Activated CD4-positive, alpha-beta T cell treated with anti-CD3 and anti-CD28 coated beads, Interleukin-2, amount 10 ng/mL, durations not matched to agents 7 days and 5 days (primary cell): ENCODE data around the gene ZNF280A. TPM values are rescaled to one million over a fixed set of nuclear protein-coding genes. Genes with fewer than 3 reads are reported as not detected.
"Not testable (repeated sequence)": the region's sequence is repeated elsewhere in the genome, so short reads cannot be mapped to it uniquely, and the experiment has no call there.

Source experiments
- CTCF ChIA-PET: fragments of 350-600 bp; sonication (Branson Sonifier 250); formaldehyde crosslinking; loops from one replicate; lab custom pipeline; 2021; ENCODE audit warnings: antibody characterized with exemption; lab: Charles Lee
- POLR2A ChIA-PET: fragments of 350-600 bp; sonication (Branson Sonifier 250); formaldehyde crosslinking; loops from one replicate; lab custom pipeline; 2021; ENCODE audit warnings: antibody characterized with exemption; lab: Charles Lee
- DNase-seq: peaks from one replicate; pipeline ENCODE4 v3.0.0-alpha.2; 2020
- H3K27ac Mint-ChIP-seq: one replicate; pipeline ENCODE4 v1.8.0; 2021; ENCODE audit warnings: mild to moderate bottlenecking, moderate library complexity, mixed read lengths
- H3K27me3 Mint-ChIP-seq: one replicate; pipeline ENCODE4 v1.8.0; 2021; ENCODE audit warnings: mixed read lengths
- H3K36me3 Mint-ChIP-seq: one replicate; pipeline ENCODE4 v1.8.0; 2021; ENCODE audit warnings: low read depth, mixed read lengths
- H3K4me1 Mint-ChIP-seq: one replicate; pipeline ENCODE4 v1.8.0; 2021; ENCODE audit warnings: mixed read lengths
- H3K4me3 Mint-ChIP-seq: one replicate; pipeline ENCODE4 v1.8.0; 2021; ENCODE audit warnings: mild to moderate bottlenecking, moderate library complexity, mixed read lengths
- H3K9me3 Mint-ChIP-seq: one replicate; pipeline ENCODE4 v1.8.0; 2021; ENCODE audit warnings: mixed read lengths
- total RNA-seq, 2 experiments: library from RNA; stranded (reverse); gene quantifications; one replicate each; pipeline ENCODE4 v1.2.3, GENCODE V29; 2021

The ZNF280A gene
- total RNA-seq, 2 experiments from 2014 or later: not detected

GRCh38 chr22:22488736-22489135 is 31.3 kb downstream of the ZNF280A start:
- DNase-seq: no peak
- Mint-ChIP-seq H3K4me1 (no peaks in the 10 kb centered on the region), H3K36me3 (peaks cover 3% of the 10 kb centered on the region), H3K27me3 (no peaks in the 10 kb centered on the region), H3K9me3 (no peaks in the 10 kb centered on the region), H3K27ac (no peak overlapping the region), H3K4me3 (no peak overlapping the region)
- CTCF ChIA-PET: interaction anchor here (0.8 to 1.2 kb wide), 2 partner anchors 16 to 293 kb away, joined by 3 to 4 read pairs; no protein-coding TSS in a partner anchor
- POLR2A ChIA-PET: no interaction called here

DNA sequence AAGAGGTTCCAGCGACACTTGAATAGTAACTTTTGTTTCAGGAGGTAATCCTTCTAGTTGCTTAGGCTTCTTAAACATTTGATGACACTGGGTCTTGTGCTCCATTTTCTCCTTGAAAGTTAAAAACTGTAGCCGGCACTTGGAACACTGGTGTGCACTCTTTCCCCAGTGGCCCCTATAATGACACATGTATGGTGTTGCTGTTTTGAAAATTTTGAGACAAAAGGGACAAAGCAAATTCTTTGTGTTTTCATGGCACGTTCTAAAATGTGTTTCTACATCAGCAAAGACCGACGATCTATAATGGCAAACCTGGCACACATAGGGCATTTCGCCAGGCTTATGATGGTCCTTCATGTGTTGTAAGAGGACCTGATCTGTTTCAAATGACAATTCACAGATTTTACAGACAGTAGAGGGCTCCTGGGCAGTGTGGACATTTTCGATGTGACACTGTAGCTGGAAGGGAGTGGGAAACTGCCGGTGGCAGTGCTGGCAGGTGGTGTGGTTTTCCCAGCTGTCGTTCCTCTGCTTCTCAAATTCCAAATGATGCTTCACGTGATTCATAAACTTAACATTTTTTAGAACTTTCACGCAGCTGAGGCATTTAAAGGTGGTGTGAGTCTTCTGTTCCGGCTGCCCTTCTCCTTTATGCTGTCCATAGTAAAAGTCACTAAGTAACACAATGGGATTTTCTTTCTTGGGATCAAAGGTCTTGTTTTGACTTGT is 32.0 kb downstream of the ZNF280A start:
- H3K4me1 Mint-ChIP-seq: no peaks in the 10 kb centered on the region
- H3K27ac Mint-ChIP-seq: no peak overlapping the region
- no peaks in the 10 kb centered on the region for H3K9me3 Mint-ChIP-seq
- H3K4me3 Mint-ChIP-seq: no peak overlapping the region
- H3K27me3 Mint-ChIP-seq: no peaks in the 10 kb centered on the region
- POLR2A ChIA-PET: no interaction called here
- peaks cover 3% of the 10 kb centered on the region for H3K36me3 Mint-ChIP-seq
- CTCF ChIA-PET: interaction anchor here (1.2 kb wide), 1 partner anchor 292 kb away, joined by 3 read pairs; no protein-coding TSS in a partner anchor
- no peak for DNase-seq

GRCh38 chr22:22487059-22487458 is 33.0 kb downstream of the ZNF280A start:
- Mint-ChIP-seq H3K4me1 (no peaks in the 10 kb centered on the region), H3K36me3 (peaks cover 3% of the 10 kb centered on the region), H3K27me3 (no peaks in the 10 kb centered on the region), H3K9me3 (no peaks in the 10 kb centered on the region), H3K27ac (no peak overlapping the region), H3K4me3 (no peak overlapping the region)
- POLR2A ChIA-PET: no interaction called here
- DNase-seq: no peak
- CTCF ChIA-PET: no interaction called here

GRCh38 chr22:22486132-22486899 is 33.8 kb downstream of the ZNF280A start:
- peaks cover 3% of the 10 kb centered on the region for H3K36me3 Mint-ChIP-seq
- CTCF ChIA-PET: interaction anchor here (0.5 kb wide), 1 partner anchor 94 kb away, joined by 3 read pairs; no protein-coding TSS in a partner anchor
- POLR2A ChIA-PET: no interaction called here

DNA sequence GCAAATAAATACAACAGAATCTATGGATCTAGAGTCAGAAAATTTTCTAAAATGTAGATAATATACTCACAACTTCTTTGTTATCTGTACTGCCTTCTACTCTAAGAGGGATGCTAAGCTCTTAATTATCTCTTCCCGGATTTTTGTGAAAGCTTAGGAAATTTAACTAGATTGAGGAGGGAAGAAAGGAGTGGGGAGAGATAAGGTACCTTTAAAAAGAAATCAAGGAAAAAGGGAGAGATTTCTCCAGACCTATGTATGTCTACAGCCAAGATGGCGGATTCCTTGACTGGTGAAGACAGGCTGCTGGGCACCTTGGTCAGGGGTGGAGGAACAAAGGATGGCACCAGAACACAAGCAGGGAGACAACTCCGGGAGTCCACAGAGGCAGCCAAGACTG is 34.5 kb downstream of the ZNF280A start:
- no peaks in the 10 kb centered on the region for H3K27me3 Mint-ChIP-seq
- H3K4me1 Mint-ChIP-seq: no peaks in the 10 kb centered on the region
- no peak for DNase-seq
- CTCF ChIA-PET: interaction anchor here (0.5 kb wide), 1 partner anchor 93 kb away, joined by 3 read pairs; no protein-coding TSS in a partner anchor
- no peak overlapping the region for H3K4me3 Mint-ChIP-seq
- H3K27ac Mint-ChIP-seq: no peak overlapping the region
- no peaks in the 10 kb centered on the region for H3K9me3 Mint-ChIP-seq
- POLR2A ChIA-PET: no interaction called here
- peaks cover 3% of the 10 kb centered on the region for H3K36me3 Mint-ChIP-seq

More at GRCh38 chr22:22486132-22486899, 33.8 kb downstream of the ZNF280A start:
- Mint-ChIP-seq H3K9me3 (no peaks in the 10 kb centered on the region), H3K4me3 (no peak overlapping the region), H3K27me3 (no peaks in the 10 kb centered on the region), H3K4me1 (no peaks in the 10 kb centered on the region), H3K27ac (no peak overlapping the region)
- DNase-seq: no peak

DNA sequence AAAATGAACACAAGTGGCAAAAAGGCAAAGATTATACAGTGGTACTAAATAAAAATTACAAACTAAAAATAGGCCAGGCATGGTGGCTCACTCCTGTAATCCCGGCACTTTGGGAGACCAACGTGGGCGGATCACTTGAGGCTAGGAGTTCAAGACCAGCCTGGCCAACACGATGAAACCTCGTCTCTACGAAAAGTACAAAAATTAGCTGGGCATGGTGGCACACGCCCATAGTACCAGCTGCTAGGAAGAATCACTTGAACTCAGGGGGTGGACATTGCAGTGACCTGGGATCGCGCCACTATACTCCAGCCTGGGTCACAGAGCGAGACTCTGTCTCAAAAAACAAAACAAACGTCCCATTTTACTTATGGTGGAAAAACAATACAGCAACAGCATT is 36.0 kb downstream of the ZNF280A start:
- POLR2A ChIA-PET: interaction anchor here (0.6 kb wide), 1 partner anchor 69 kb away, joined by 9 read pairs; no protein-coding TSS in a partner anchor
- Mint-ChIP-seq H3K36me3 (peaks cover 3% of the 10 kb centered on the region), H3K4me1 (no peaks in the 10 kb centered on the region), H3K9me3 (no peaks in the 10 kb centered on the region), H3K27me3 (no peaks in the 10 kb centered on the region), H3K4me3 (no peak overlapping the region), H3K27ac (no peak overlapping the region)
- no peak for DNase-seq
- CTCF ChIA-PET: no interaction called here

GRCh38 chr22:22480940-22481339 is 39.1 kb downstream of the ZNF280A start:
- Mint-ChIP-seq H3K4me1 (no peaks in the 10 kb centered on the region), H3K27ac (no peak overlapping the region), H3K27me3 (no peaks in the 10 kb centered on the region), H3K4me3 (no peak overlapping the region), H3K9me3 (no peaks in the 10 kb centered on the region), H3K36me3 (no peaks in the 10 kb centered on the region)
- no peak for DNase-seq
- CTCF ChIA-PET: interaction anchor here (0.5 kb wide), 1 partner anchor 75 kb away, joined by 4 read pairs; no protein-coding TSS in a partner anchor
- POLR2A ChIA-PET: no interaction called here

- POLR2A ChIA-PET: no interaction called here
- H3K4me1 Mint-ChIP-seq: no peaks in the 10 kb centered on the region
- CTCF ChIA-PET: no interaction called here
- H3K27me3 Mint-ChIP-seq: no peaks in the 10 kb centered on the region
- no peak for DNase-seq
- H3K9me3 Mint-ChIP-seq: no peaks in the 10 kb centered on the region
- H3K36me3 Mint-ChIP-seq: no peaks in the 10 kb centered on the region
- no peak overlapping the region for H3K27ac Mint-ChIP-seq
- H3K4me3 Mint-ChIP-seq: no peak overlapping the region
Measured at GRCh38 chr22:22479999-22480532, 40.0 kb downstream of the ZNF280A start.

DNA sequence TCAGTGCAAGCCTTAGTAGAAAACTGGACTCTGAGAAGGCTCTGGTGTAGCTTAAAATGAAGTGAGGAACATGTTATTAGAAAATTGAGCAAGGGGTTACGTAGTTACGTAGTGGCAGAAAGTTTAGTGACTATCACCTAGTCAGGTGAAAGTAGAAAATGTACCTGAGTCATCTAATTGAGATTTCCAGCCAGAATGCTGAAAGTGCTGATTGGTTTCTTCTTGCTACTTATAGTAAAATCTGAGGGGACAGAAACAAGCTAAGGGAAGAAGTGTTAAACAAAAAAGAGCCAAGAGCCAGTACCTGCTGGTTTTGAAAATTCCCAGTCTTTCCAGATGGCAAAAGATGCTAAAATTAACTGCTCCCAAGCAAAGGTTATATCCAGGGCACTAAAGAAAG is 41.0 kb downstream of the ZNF280A start:
- Mint-ChIP-seq H3K4me3 (no peak overlapping the region), H3K9me3 (no peaks in the 10 kb centered on the region)
- POLR2A ChIA-PET: no interaction called here

GRCh38 chr22:22478470-22478869 is 41.6 kb downstream of the ZNF280A start:
- DNase-seq: no peak
- Mint-ChIP-seq H3K27me3 (no peaks in the 10 kb centered on the region), H3K27ac (no peak overlapping the region), H3K9me3 (no peaks in the 10 kb centered on the region), H3K4me3 (no peak overlapping the region), H3K4me1 (no peaks in the 10 kb centered on the region), H3K36me3 (no peaks in the 10 kb centered on the region)
- POLR2A ChIA-PET: no interaction called here
- CTCF ChIA-PET: no interaction called here

More for the DNA sequence above, 41.0 kb downstream of the ZNF280A start:
- CTCF ChIA-PET: no interaction called here
- H3K27ac Mint-ChIP-seq: no peak overlapping the region
- no peaks in the 10 kb centered on the region for H3K27me3 Mint-ChIP-seq
- DNase-seq: no peak
- H3K4me1 Mint-ChIP-seq: no peaks in the 10 kb centered on the region
- no peaks in the 10 kb centered on the region for H3K36me3 Mint-ChIP-seq

DNA sequence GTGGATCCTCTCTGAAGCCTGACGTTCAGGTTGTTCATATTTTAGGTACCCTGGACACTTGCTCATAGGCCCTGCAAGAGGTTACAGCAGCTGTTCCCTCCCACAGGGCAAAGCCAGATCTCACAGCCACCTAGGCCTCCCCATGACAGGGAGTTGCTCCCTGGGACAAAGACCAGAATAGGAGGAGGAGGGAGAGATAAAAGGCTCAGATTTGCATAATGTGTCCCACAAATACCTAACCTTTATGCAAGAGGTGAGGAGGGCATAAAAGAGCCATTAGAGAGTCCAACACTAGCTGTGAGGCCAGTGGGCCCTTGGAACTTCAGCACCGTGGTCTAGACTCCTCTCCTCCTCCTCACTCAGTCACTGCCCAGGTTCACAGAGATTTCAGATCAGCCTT is 45.3 kb downstream of the ZNF280A start:
- ChIA-PET CTCF (interaction anchor here (1.3 kb wide), 1 partner anchor 84 kb away, joined by 3 read pairs; the partner anchor contains the start of gene PRAME), POLR2A (no interaction called here)
- Mint-ChIP-seq H3K27ac (no peak overlapping the region), H3K4me3 (no peak overlapping the region), H3K9me3 (peaks cover 2% of the 10 kb centered on the region), H3K36me3 (no peaks in the 10 kb centered on the region), H3K27me3 (no peaks in the 10 kb centered on the region), H3K4me1 (no peaks in the 10 kb centered on the region)
- DNase-seq: no peak

DNA sequence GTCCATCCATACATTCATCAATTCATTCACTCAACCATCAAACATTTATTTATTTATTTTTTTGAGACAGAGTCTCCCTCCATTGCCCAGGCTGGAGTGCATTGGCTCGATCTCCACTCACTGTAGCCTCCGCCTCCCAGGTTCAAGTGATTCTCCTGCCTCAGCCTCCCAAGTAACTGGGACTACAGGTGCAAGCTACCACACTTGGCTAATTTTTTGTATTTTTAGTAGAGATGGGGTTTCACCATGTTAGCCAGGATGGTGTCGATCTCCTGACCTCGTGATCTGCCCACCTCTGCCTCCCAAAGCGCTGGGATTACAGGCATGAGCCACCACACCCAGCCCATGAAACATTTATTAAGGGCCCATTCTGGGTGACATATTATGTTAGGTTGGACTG is 49.0 kb downstream of the ZNF280A start:
- POLR2A ChIA-PET, H3K4me1 Mint-ChIP-seq, DNase-seq, H3K27me3 Mint-ChIP-seq, CTCF ChIA-PET, H3K4me3 Mint-ChIP-seq, H3K36me3 Mint-ChIP-seq, H3K27ac Mint-ChIP-seq, H3K9me3 Mint-ChIP-seq: not testable (repeated sequence)

GRCh38 chr22:22469527-22469926 is 50.5 kb downstream of the ZNF280A start:
- Mint-ChIP-seq H3K9me3 (peaks cover 4% of the 10 kb centered on the region), H3K4me3 (no peak overlapping the region), H3K4me1 (no peaks in the 10 kb centered on the region), H3K36me3 (no peaks in the 10 kb centered on the region), H3K27ac (no peak overlapping the region), H3K27me3 (peaks cover 11% of the 10 kb centered on the region)
- ChIA-PET POLR2A (no interaction called here), CTCF (no interaction called here)
- no peak for DNase-seq
